T-helper 17 cell (primary cell): Measurements from ENCODE around the gene RNF180. TPM values are rescaled to one million over a fixed set of nuclear protein-coding genes. Genes with fewer than 3 reads are reported as not detected.
"Not testable (repeated sequence)": the region's sequence is repeated elsewhere in the genome, so short reads cannot be mapped to it uniquely, and the experiment has no call there.

ENCODE experiments used
- ATAC-seq: fragments of 150-1000 bp; cut with Tn5 transposase; 2 replicates; pipeline ENCODE4 v1.10.0; 2021; ENCODE audit warnings: mild to moderate bottlenecking, moderate library complexity
- DNase-seq, 3 donors: peaks; one replicate each; pipeline versions ENCODE4 v3.0.0 to v3.0.0-alpha.2; 2020 to 2021
- H3K9me3 ChIP-seq: one replicate; pipeline ENCODE4 v1.7.0; 2013; ENCODE audit warnings: low read length, mild to moderate bottlenecking; ENCODE audit not compliant: control insufficient read depth, poor library complexity, severe bottlenecking
- H3K27ac Mint-ChIP-seq: one replicate; pipeline ENCODE4 v1.8.0; 2022; ENCODE audit warnings: mild to moderate bottlenecking, moderate library complexity, mixed read lengths
- H3K27me3 Mint-ChIP-seq: one replicate; pipeline ENCODE4 v1.8.0; 2022; ENCODE audit warnings: mixed read lengths
- H3K36me3 Mint-ChIP-seq: one replicate; pipeline ENCODE4 v1.8.0; 2022; ENCODE audit warnings: low read depth, mixed read lengths
- H3K4me1 Mint-ChIP-seq: one replicate; pipeline ENCODE4 v1.8.0; 2022; ENCODE audit warnings: mild to moderate bottlenecking, mixed read lengths
- H3K4me3 Mint-ChIP-seq: one replicate; pipeline ENCODE4 v1.8.0; 2022; ENCODE audit warnings: mild to moderate bottlenecking, moderate library complexity, mixed read lengths
- total RNA-seq, 4 donors: library from RNA in 2 of 4; stranded (reverse) in 2 of 4; gene quantifications; one replicate each; pipeline ENCODE4 v1.2.3 and lab custom pipeline; 2022 to 2026

RNF180 gene
- total RNA-seq, 2 donors from 2014 or later: not detected

DNA sequence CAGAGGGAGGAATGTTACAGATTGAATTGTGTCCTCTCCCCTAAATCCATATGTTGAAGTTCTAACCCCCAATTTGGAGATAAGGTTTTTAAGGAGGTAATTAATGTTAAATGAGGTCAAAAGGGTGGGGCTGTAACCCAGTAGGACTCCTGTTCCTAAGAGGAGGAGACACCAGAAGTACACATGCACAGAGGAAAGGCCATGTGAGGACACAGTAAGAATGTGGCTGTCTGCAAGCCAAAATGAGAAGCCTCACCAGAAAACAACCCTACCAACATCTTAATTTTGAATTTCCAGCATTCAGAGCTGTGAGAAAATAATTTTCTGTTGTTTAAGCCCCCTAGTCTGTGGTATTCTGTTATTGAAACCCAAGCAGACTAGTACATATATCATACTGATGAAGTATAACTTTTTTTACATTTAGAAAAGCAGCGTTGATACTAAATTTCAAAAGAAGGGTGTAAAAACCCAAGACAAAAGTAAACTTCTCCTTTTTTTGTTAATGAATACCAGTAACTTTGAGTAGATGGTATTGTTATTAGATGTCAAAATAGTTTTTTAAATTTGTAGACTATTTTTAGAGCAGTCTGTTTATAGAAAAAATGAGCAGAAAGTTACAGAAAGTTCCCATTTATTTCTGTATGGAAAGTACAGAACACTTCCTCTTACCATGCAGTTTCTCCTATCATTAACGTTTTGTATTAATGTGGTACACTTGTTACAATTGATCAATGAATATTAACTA lies 25.1 kb downstream of the RNF180 start:
- H3K27me3 Mint-ChIP-seq: no peaks in the 10 kb centered on the region
- H3K4me1 Mint-ChIP-seq: no peaks in the 10 kb centered on the region
- H3K27ac Mint-ChIP-seq: no peak overlapping the region
- ATAC-seq (no peak), DNase-seq (no peak)
- no peaks in the 10 kb centered on the region for H3K36me3 Mint-ChIP-seq
- no peaks in the 10 kb centered on the region for H3K9me3 ChIP-seq
- H3K4me3 Mint-ChIP-seq: no peak overlapping the region

GRCh38 chr5:64195981-64196380 lies 30.3 kb downstream of the RNF180 start:
- Mint-ChIP-seq H3K4me1 (no peaks in the 10 kb centered on the region), H3K36me3 (no peaks in the 10 kb centered on the region), H3K27me3 (no peaks in the 10 kb centered on the region), H3K4me3 (no peak overlapping the region), H3K27ac (no peak overlapping the region)
- no peaks in the 10 kb centered on the region for H3K9me3 ChIP-seq
- DNase-seq (no peak), ATAC-seq (no peak)

DNA sequence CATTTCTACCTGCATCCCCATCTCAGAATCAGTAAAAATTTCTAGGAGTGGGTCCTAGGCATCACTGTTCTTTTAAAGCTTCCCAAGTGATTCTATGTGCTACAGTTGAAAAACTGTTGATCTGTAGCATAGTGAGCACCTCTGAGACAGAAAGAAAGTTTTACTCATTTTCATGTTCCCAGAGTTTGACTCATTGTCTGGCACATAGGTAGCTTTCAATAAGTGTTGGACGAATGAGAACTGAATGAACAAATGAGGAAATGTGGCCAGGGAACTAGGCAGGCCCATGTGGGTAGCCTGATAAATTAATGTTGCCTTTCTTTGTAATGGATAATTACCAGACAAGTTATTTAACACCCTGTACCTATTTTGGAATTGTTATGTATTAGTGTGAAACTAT lies 33.8 kb downstream of the RNF180 start:
- no peak overlapping the region for H3K4me3 Mint-ChIP-seq
- H3K36me3 Mint-ChIP-seq: no peaks in the 10 kb centered on the region
- H3K4me1 Mint-ChIP-seq: no peaks in the 10 kb centered on the region
- ATAC-seq: no peak
- no peaks in the 10 kb centered on the region for H3K9me3 ChIP-seq
- H3K27ac Mint-ChIP-seq: no peak overlapping the region
- no peaks in the 10 kb centered on the region for H3K27me3 Mint-ChIP-seq
- no peak for DNase-seq

- DNase-seq (no peak), ATAC-seq (no peak)
- no peaks in the 10 kb centered on the region for H3K36me3 Mint-ChIP-seq
- H3K4me1 Mint-ChIP-seq: no peaks in the 10 kb centered on the region
- H3K9me3 ChIP-seq: no peaks in the 10 kb centered on the region
- H3K4me3 Mint-ChIP-seq: no peak overlapping the region
- H3K27me3 Mint-ChIP-seq: peaks cover 7% of the 10 kb centered on the region
- H3K27ac Mint-ChIP-seq: no peak overlapping the region
Observed at GRCh38 chr5:64201996-64202395, 36.4 kb downstream of the RNF180 start.

GRCh38 chr5:64206653-64207052 lies 41.0 kb downstream of the RNF180 start:
- Mint-ChIP-seq H3K4me1 (no peaks in the 10 kb centered on the region), H3K27me3 (peaks cover 7% of the 10 kb centered on the region), H3K27ac (no peak overlapping the region), H3K36me3 (no peaks in the 10 kb centered on the region), H3K4me3 (no peak overlapping the region)
- ATAC-seq (no peak), DNase-seq (no peak)
- no peaks in the 10 kb centered on the region for H3K9me3 ChIP-seq

DNA sequence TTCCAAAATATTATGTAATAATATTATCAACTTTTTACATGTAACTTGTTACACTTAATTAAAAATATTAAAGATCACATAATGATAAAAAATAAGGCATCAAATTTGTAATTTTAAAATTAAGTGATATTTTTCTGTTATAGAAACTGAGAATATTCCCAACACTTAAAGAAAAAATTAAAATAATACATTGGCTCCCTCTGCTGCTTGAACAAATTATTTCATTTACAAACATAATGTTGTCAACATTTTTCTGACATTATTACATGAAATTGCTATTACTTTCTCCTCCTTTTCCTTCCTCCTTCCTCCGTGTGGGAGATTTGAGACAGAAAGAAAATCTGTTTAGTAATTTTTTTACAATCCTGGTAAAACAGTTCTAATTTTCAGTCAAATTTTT lies 42.3 kb downstream of the RNF180 start:
- no peaks in the 10 kb centered on the region for H3K9me3 ChIP-seq
- DNase-seq (no peak), ATAC-seq (no peak)
- H3K4me3 Mint-ChIP-seq: no peak overlapping the region
- H3K4me1 Mint-ChIP-seq: no peaks in the 10 kb centered on the region
- no peaks in the 10 kb centered on the region for H3K36me3 Mint-ChIP-seq
- no peak overlapping the region for H3K27ac Mint-ChIP-seq
- peaks cover 7% of the 10 kb centered on the region for H3K27me3 Mint-ChIP-seq

- no peak for DNase-seq
- no peaks in the 10 kb centered on the region for H3K4me1 Mint-ChIP-seq
- H3K9me3 ChIP-seq: no peaks in the 10 kb centered on the region
- H3K4me3 Mint-ChIP-seq: no peak overlapping the region
- no peak overlapping the region for H3K27ac Mint-ChIP-seq
- no peak for ATAC-seq
- H3K27me3 Mint-ChIP-seq: peaks cover 7% of the 10 kb centered on the region
- no peaks in the 10 kb centered on the region for H3K36me3 Mint-ChIP-seq
Observed at GRCh38 chr5:64209353-64209752, 43.7 kb downstream of the RNF180 start.

- no peaks in the 10 kb centered on the region for H3K9me3 ChIP-seq
- ATAC-seq (no peak), DNase-seq (no peak)
- Mint-ChIP-seq H3K4me1 (no peaks in the 10 kb centered on the region), H3K27me3 (no peaks in the 10 kb centered on the region), H3K4me3 (no peak overlapping the region), H3K36me3 (no peaks in the 10 kb centered on the region), H3K27ac (no peak overlapping the region)
Observed at GRCh38 chr5:64210866-64211265, 45.2 kb downstream of the RNF180 start.

GRCh38 chr5:64213011-64213410 lies 47.4 kb downstream of the RNF180 start:
- Mint-ChIP-seq H3K4me3 (no peak overlapping the region), H3K27me3 (no peaks in the 10 kb centered on the region), H3K27ac (no peak overlapping the region), H3K36me3 (no peaks in the 10 kb centered on the region), H3K4me1 (no peaks in the 10 kb centered on the region)
- ATAC-seq (no peak), DNase-seq (no peak)
- no peaks in the 10 kb centered on the region for H3K9me3 ChIP-seq

DNA sequence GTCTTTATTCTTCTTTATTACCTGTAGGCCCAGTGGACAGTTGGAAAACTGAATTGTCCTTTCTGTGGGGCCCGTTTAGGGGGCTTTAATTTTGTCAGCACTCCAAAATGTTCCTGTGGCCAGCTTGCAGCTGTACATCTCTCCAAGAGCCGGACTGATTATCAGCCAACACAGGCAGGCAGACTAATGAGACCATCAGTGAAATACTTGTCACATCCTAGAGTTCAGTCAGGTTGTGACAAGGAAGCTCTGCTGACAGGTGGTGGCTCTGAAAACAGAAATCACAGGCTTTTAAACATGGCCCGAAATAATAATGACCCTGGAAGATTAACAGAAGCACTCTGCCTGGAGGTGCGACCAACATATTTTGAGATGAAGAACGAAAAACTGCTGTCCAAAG lies 47.9 kb downstream of the RNF180 start:
- no peaks in the 10 kb centered on the region for H3K27me3 Mint-ChIP-seq
- no peak overlapping the region for H3K27ac Mint-ChIP-seq
- no peaks in the 10 kb centered on the region for H3K9me3 ChIP-seq
- no peak overlapping the region for H3K4me3 Mint-ChIP-seq
- no peak for DNase-seq
- ATAC-seq: no peak
- no peaks in the 10 kb centered on the region for H3K36me3 Mint-ChIP-seq
- no peaks in the 10 kb centered on the region for H3K4me1 Mint-ChIP-seq

DNA sequence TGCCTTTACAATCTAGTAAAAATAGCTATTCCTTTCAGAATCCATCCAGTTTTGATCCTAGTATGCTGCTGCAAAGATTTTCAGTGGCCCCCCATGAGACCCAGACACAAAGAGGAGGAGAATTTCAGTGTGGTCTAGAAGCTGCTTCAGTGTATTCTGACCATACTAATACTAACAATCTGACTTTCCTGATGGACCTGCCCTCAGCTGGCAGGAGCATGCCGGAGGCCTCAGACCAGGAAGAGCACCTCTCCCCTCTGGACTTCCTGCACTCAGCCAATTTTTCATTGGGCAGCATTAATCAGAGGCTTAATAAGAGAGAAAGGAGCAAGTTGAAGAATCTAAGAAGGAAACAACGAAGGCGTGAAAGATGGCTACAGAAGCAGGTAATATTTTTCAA lies 48.5 kb downstream of the RNF180 start:
- no peaks in the 10 kb centered on the region for H3K36me3 Mint-ChIP-seq
- ATAC-seq (no peak), DNase-seq (no peak)
- no peaks in the 10 kb centered on the region for H3K9me3 ChIP-seq
- H3K27me3 Mint-ChIP-seq: no peaks in the 10 kb centered on the region
- H3K4me1 Mint-ChIP-seq: no peaks in the 10 kb centered on the region
- no peak overlapping the region for H3K27ac Mint-ChIP-seq
- no peak overlapping the region for H3K4me3 Mint-ChIP-seq

GRCh38 chr5:64221911-64222310 lies 56.3 kb downstream of the RNF180 start:
- DNase-seq (no peak), ATAC-seq (no peak)
- H3K27me3 Mint-ChIP-seq: no peaks in the 10 kb centered on the region
- no peak overlapping the region for H3K4me3 Mint-ChIP-seq
- H3K27ac Mint-ChIP-seq: no peak overlapping the region
- H3K36me3 Mint-ChIP-seq: no peaks in the 10 kb centered on the region
- no peaks in the 10 kb centered on the region for H3K4me1 Mint-ChIP-seq
- no peaks in the 10 kb centered on the region for H3K9me3 ChIP-seq

- H3K36me3 Mint-ChIP-seq, H3K4me3 Mint-ChIP-seq, ATAC-seq, H3K4me1 Mint-ChIP-seq, DNase-seq, H3K27me3 Mint-ChIP-seq, H3K27ac Mint-ChIP-seq, H3K9me3 ChIP-seq: not testable (repeated sequence)
Observed at GRCh38 chr5:64225286-64225981, 59.8 kb downstream of the RNF180 start.

GRCh38 chr5:64227131-64227537 lies 61.5 kb downstream of the RNF180 start:
- not testable (repeated sequence) for H3K4me1 Mint-ChIP-seq, H3K27me3 Mint-ChIP-seq, H3K27ac Mint-ChIP-seq, DNase-seq, H3K36me3 Mint-ChIP-seq, H3K4me3 Mint-ChIP-seq, H3K9me3 ChIP-seq, ATAC-seq
